ENCODE results near the gene GINS1.

DNA sequence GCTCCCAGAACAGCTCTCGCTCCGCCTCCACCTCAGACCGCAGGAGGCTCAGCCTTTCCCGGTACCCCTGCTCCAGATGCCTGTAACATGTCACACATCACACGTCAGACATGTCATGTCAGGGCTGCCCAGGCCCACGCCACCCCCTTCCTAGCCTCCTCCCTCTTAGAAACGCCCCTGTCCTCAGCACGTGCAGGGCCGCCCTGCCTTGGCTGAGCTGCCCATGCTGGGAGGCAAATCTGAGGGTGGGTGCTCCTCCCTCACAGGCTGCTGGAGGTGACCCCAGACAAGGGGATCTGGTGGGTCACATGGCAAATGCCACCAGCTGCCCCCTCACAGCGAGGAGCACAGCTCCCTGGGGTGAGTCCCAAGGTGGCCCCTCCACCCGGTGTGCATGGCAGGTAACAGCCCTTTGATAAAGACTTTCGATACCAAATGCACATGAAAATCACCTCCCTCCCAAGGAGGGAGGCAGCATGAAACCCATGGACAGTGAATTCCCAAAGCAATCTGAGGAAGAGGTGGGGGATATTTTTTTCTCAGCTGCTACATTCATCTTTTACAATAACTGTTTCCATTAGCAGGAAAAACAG, 84.1 kb downstream of the GINS1 start:
- TF ChIP-seq, protein P1, sequence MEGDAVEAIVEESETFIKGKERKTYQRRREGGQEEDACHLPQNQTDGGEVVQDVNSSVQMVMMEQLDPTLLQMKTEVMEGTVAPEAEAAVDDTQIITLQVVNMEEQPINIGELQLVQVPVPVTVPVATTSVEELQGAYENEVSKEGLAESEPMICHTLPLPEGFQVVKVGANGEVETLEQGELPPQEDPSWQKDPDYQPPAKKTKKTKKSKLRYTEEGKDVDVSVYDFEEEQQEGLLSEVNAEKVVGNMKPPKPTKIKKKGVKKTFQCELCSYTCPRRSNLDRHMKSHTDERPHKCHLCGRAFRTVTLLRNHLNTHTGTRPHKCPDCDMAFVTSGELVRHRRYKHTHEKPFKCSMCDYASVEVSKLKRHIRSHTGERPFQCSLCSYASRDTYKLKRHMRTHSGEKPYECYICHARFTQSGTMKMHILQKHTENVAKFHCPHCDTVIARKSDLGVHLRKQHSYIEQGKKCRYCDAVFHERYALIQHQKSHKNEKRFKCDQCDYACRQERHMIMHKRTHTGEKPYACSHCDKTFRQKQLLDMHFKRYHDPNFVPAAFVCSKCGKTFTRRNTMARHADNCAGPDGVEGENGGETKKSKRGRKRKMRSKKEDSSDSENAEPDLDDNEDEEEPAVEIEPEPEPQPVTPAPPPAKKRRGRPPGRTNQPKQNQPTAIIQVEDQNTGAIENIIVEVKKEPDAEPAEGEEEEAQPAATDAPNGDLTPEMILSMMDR (IDR thresholded peaks at IDR 0.05; ENCODE audit: extremely low read depth in 1 of 2, insufficient read depth in 1 of 2, low read depth in 1 of 2, low read length in 2 of 2), result no peak
- TF ChIP-seq POLR2A (IDR thresholded peaks at IDR 0.05; ENCODE audit: low read depth, low read length) (no peak), POLR2AphosphoS5 (IDR thresholded peaks at IDR 0.05; ENCODE audit: insufficient read depth, low read depth, low read length) (no peak), EZH2 (IDR thresholded peaks at IDR 0.05; ENCODE audit: borderline replicate concordance, low read depth, low read length, severe bottlenecking) (no peak), GATA2 (IDR thresholded peaks at IDR 0.05; ENCODE audit: insufficient read depth, insufficient read length, low read depth, low read length) (no peak), MYC (IDR thresholded peaks at IDR 0.05; ENCODE audit: low read depth, low read length) (no peak), JUN (IDR thresholded peaks at IDR 0.05; ENCODE audit: borderline replicate concordance, insufficient read depth, insufficient read length, low read depth) (no peak), FOS (IDR thresholded peaks at IDR 0.05; ENCODE audit: borderline replicate concordance, insufficient read depth, low read length) (no peak)
- TF ChIP-seq, protein P2, sequence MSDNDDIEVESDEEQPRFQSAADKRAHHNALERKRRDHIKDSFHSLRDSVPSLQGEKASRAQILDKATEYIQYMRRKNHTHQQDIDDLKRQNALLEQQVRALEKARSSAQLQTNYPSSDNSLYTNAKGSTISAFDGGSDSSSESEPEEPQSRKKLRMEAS (IDR thresholded peaks at IDR 0.05; ENCODE audit: insufficient read depth, insufficient read length), result no peak

All from endothelial cell of umbilical vein (primary cell).